GM12878 (cell line): ENCODE results near the gene ANAPC15. TPM values are rescaled to one million over a fixed set of nuclear protein-coding genes. Genes with fewer than 3 reads are reported as not detected.
A peak's percentile ranks its signal among the peaks of the same experiment; 100 is the strongest.

ENCODE experiments used
- ATAC-seq: fragments of 200-7000 bp; cut with Tn5 transposase; 3 replicates; pipeline ENCODE4 v1.9.1; 2020; ENCODE audit warnings: mild to moderate bottlenecking, moderate library complexity
- BruUV-seq: library from RNA; stranded (reverse); fragments of 400-500 nt; replicated peaks from 2 replicates; lab custom pipeline; 2021; lab: Mats Ljungman, UMichigan
- CTCF ChIA-PET: fragments of 300-600 bp; sonication (Branson Sonifier 250); formaldehyde crosslinking; extraction: SDS; loops from one replicate; lab custom pipeline; 2021; ENCODE audit warnings: inconsistent platforms; lab: Yijun Ruan, JAX
- POLR2A ChIA-PET: fragments of 350-600 bp; formaldehyde crosslinking; extraction: SDS; loops from one replicate; lab custom pipeline; 2021; ENCODE audit warnings: inconsistent platforms; lab: Charles Lee
- RAD21 ChIA-PET: fragments of 300-600 bp; sonication (Branson Sonifier 250); formaldehyde crosslinking; loops from one replicate; lab custom pipeline; 2023; ENCODE audit warnings: antibody characterized with exemption; ENCODE audit not compliant: unreplicated experiment; lab: Charles Lee
- SMC1A ChIA-PET: fragments of 300-600 bp; sonication (Branson Sonifier 250); formaldehyde crosslinking; loops from one replicate; lab custom pipeline; 2023; ENCODE audit not compliant: unreplicated experiment, uncharacterized antibody; lab: Charles Lee
- DNase-seq: peaks from one replicate; pipeline ENCODE4 v3.0.0-alpha.2; 2011; ENCODE audit warnings: low read depth, low spot score
- FAIRE-seq: peaks from 3 replicates; lab custom pipeline; 2011; peaks lifted over from hg19 to GRCh38; lab: Jason Lieb, UNC
- H2AFZ ChIP-seq: 2 replicates; pipeline ENCODE4 v1.6.0; 2011; ENCODE audit warnings: low read depth, low read length, control low read depth; ENCODE audit not compliant: control insufficient read depth
- H3K27ac ChIP-seq: 2 replicates; pipeline ENCODE4 v1.5.1; 2011; ENCODE audit warnings: control low read depth; ENCODE audit not compliant: control insufficient read depth, insufficient read depth
- H3K27me3 ChIP-seq, 2 experiments: replicated peaks in 1 of 2; 2 replicates each; pipeline versions ENCODE4 v1.6.0 to v1.6.1; 2011; ENCODE audit warnings: low read length in 1 of 2; ENCODE audit not compliant: control insufficient read depth in 2 of 2, insufficient read depth in 2 of 2
- H3K36me3 ChIP-seq, 2 experiments: 2 replicates each; pipeline ENCODE4 v1.5.1; 2011; ENCODE audit warnings: low read length in 1 of 2; ENCODE audit not compliant: control insufficient read depth in 2 of 2, insufficient read depth in 2 of 2
- H3K4me1 ChIP-seq: 2 replicates; pipeline ENCODE4 v1.6.1; 2011; ENCODE audit warnings: mild to moderate bottlenecking, low read length, moderate library complexity, mixed read lengths; ENCODE audit not compliant: control insufficient read depth, insufficient read depth
- H3K4me2 ChIP-seq: 2 replicates; pipeline ENCODE4 v1.6.0; 2011; ENCODE audit warnings: control low read depth; ENCODE audit not compliant: control insufficient read depth, insufficient read depth
- H3K4me3 ChIP-seq: fragments of 200-600 bp; sonication (generic); 2 replicates; pipeline ENCODE4 v1.5.1; 2016
- H3K79me2 ChIP-seq: 2 replicates; pipeline ENCODE4 v1.6.0; 2011; ENCODE audit warnings: low read length; ENCODE audit not compliant: control insufficient read depth, insufficient read depth
- H3K9ac ChIP-seq: 2 replicates; pipeline ENCODE4 v1.8.0; 2011; ENCODE audit warnings: low read length, control low read depth, mixed read lengths; ENCODE audit not compliant: control insufficient read depth, insufficient read depth
- H3K9me3 ChIP-seq: replicated peaks from 3 replicates; pipeline ENCODE4 v1.5.1; 2011; ENCODE audit warnings: mild to moderate bottlenecking, low read length; ENCODE audit not compliant: control insufficient read depth, insufficient read depth
- H4K20me1 ChIP-seq: 2 replicates; pipeline ENCODE4 v1.6.0; 2011; ENCODE audit not compliant: control insufficient read depth, insufficient read depth
- ATF3 ChIP-seq: IDR thresholded peaks from 2 replicates; pipeline ENCODE4 v1.6.1; 2011; ENCODE audit warnings: low read depth, mild to moderate bottlenecking, low read length, moderate library complexity, borderline replicate concordance; ENCODE audit errors: extremely low read depth
- CUX1 ChIP-seq: IDR thresholded peaks from 2 replicates; pipeline ENCODE4 v1.6.1; 2012; ENCODE audit warnings: improper control_type of control experiment, low read depth, low read length; ENCODE audit not compliant: insufficient replicate concordance
- ESRRA ChIP-seq: IDR thresholded peaks from 2 replicates; pipeline ENCODE4 v1.6.1; 2012; ENCODE audit warnings: mild to moderate bottlenecking, low read length, improper control_type of control experiment
- FOXM1 ChIP-seq: IDR thresholded peaks from 2 replicates; pipeline ENCODE4 v1.6.1; 2012; ENCODE audit warnings: low read depth, mild to moderate bottlenecking, inconsistent platforms, low read length, moderate library complexity
- GATAD2B ChIP-seq: fragments of 450-650 bp; conservative IDR thresholded peaks from 2 replicates; pipeline ENCODE4 v1.6.1; 2017; ENCODE audit warnings: low read depth, mild to moderate bottlenecking, moderate library complexity
- IKZF1 ChIP-seq: fragments of 450-650 bp; conservative IDR thresholded peaks from 2 replicates; pipeline ENCODE4 v1.6.1; 2017; ENCODE audit warnings: antibody characterized with exemption, mild to moderate bottlenecking
- IKZF2 ChIP-seq, 2 experiments: fragments of 450-650 bp; IDR thresholded peaks; 2 replicates each; pipeline ENCODE4 v1.6.1; 2017; ENCODE audit warnings: mild to moderate bottlenecking in 2 of 2, moderate library complexity in 2 of 2
- LARP7 ChIP-seq: fragments of 450-650 bp; IDR thresholded peaks from 2 replicates; pipeline ENCODE4 v1.6.1; 2017; ENCODE audit warnings: mild to moderate bottlenecking
- NBN ChIP-seq: fragments of 450-650 bp; IDR thresholded peaks from 2 replicates; pipeline ENCODE4 v1.6.1; 2016
- SIX5 ChIP-seq: IDR thresholded peaks from 2 replicates; pipeline ENCODE4 v1.6.1; 2011; ENCODE audit warnings: mild to moderate bottlenecking, low read depth, low read length, moderate library complexity; ENCODE audit not compliant: severe bottlenecking
- SMAD5 ChIP-seq: IDR thresholded peaks from 2 replicates; pipeline ENCODE4 v1.6.1; 2016; ENCODE audit warnings: antibody characterized with exemption, low read depth
- STAT1 ChIP-seq: fragments of 450-650 bp; conservative IDR thresholded peaks from 2 replicates; pipeline ENCODE4 v1.6.1; 2014; ENCODE audit warnings: antibody characterized with exemption, mild to moderate bottlenecking
- SUZ12 ChIP-seq: fragments of 200-600 bp; sonication (generic); IDR thresholded peaks from one replicate; pipeline ENCODE4 v1.6.1; 2018; ENCODE audit warnings: antibody characterized with exemption, mild to moderate bottlenecking; ENCODE audit not compliant: unreplicated experiment
- TBL1XR1 ChIP-seq: IDR thresholded peaks from 2 replicates; pipeline ENCODE4 v1.6.1; 2012; ENCODE audit warnings: low read depth, low read length, improper control_type of control experiment
- YY1 ChIP-seq: IDR thresholded peaks from 2 replicates; pipeline ENCODE4 v1.6.1; 2011; ENCODE audit warnings: low read depth, mild to moderate bottlenecking, low read length
- ZBTB11 ChIP-seq: fragments of 450-650 bp; formaldehyde crosslinking; IDR thresholded peaks from 2 replicates; pipeline ENCODE4 v1.5.0; 2022; ENCODE audit warnings: mild to moderate bottlenecking, missing genetic modification characterization
- ZNF384 ChIP-seq: IDR thresholded peaks from 2 replicates; pipeline ENCODE4 v1.6.1; 2012; ENCODE audit warnings: low read depth, mild to moderate bottlenecking, low read length, improper control_type of control experiment, borderline replicate concordance
- in situ Hi-C: fragments of 300-500 bp; cut with MboI; formaldehyde crosslinking; loops from 9 replicates; pipeline ENCODE4 v1.14.3; 2018; ENCODE audit warnings: mixed read lengths
- intact Hi-C: fragments of 100-400 bp; cut with micrococcal nuclease; formaldehyde crosslinking; loops from one replicate; pipeline ENCODE4 v1.14.2; 2022; ENCODE audit not compliant: unreplicated experiment
- polyA plus RNA-seq, 11 experiments: library from polyadenylated mRNA; depleted of rRNA in 4 of 11; unstranded in 6 of 11; stranded (reverse) in 5 of 11; fragments of >200 nt; fragmentation: Nextera tagmentation in 4 of 11; fragmentation: Illumina TruSeq in 1 of 11; extraction: Ambion mirVana in 4 of 11; extraction: Trizol in 1 of 11; gene quantifications; 1 replicate in 1 of 11; 2 replicates in 10 of 11; pipeline versions ENCODE4 v1.2.1 to v1.2.3, GENCODE V29; 2011 to 2016; ENCODE audit warnings: inconsistent platforms in 2 of 11, missing spikeins in 2 of 11, low read depth in 1 of 11
- total RNA-seq, 4 experiments: library from RNA; depleted of rRNA in 3 of 4; stranded (reverse); fragments of >200 nt in 3 of 4; fragmentation: Illumina TruSeq in 1 of 4; extraction: Trizol in 1 of 4; gene quantifications; 2 replicates each; pipeline versions ENCODE4 v1.2.1 to v1.2.3, GENCODE V29; 2013 to 2021

Gene ANAPC15
- total and polyA plus RNA-seq, 10 of the 15 experiments (the other 5 are each of a cell fraction or from before 2014, with no cell fraction given): 83.4 to 372 (median 103) TPM

GRCh38 chr11:72069200-72069599, 43.3 kb downstream of the ANAPC15 start:
- H3K4me2 ChIP-seq: peak overlapping the region; percentile 56
- no peaks in the 10 kb centered on the region for H3K9me3 ChIP-seq
- no TSS peak for BruUV-seq
- H3K79me2 ChIP-seq: peaks cover 55% of the 10 kb centered on the region
- CTCF ChIA-PET: interaction anchor here (1.0 to 2.9 kb wide), 8 partner anchors 8 to 83 kb away, joined by 3 to 16 read pairs (median 4); no protein-coding TSS in a partner anchor
- no peaks in the 10 kb centered on the region for H3K27me3 ChIP-seq
- no peaks in the 10 kb centered on the region; a peak in 2 of 4 replicates for H3K36me3 ChIP-seq
- peaks cover 27% of the 10 kb centered on the region for H3K4me1 ChIP-seq
- no peak for DNase-seq
- peak overlapping the region; percentile 41 for H3K9ac ChIP-seq
- peak; percentile 52 for ATAC-seq
- SMC1A ChIA-PET: interaction anchor here (1.2 to 8.0 kb wide), 8 partner anchors 9 to 40 kb away, joined by 3 to 48 read pairs (median 6); no protein-coding TSS in a partner anchor
- peak overlapping the region; percentile 8 for H2AFZ ChIP-seq
- peak; percentile 54 for FAIRE-seq
- RAD21 ChIA-PET: interaction anchor here (1.1 to 7.8 kb wide), 4 partner anchors 22 to 141 kb away, joined by 3 to 46 read pairs (median 6); no protein-coding TSS in a partner anchor
- POLR2A ChIA-PET: interaction anchor here (0.5 to 2.2 kb wide), 10 partner anchors 8 to 50 kb away, joined by 3 to 9 read pairs (median 4); no protein-coding TSS in a partner anchor
- no peaks in the 10 kb centered on the region for H4K20me1 ChIP-seq
- in situ Hi-C loops: no loop called here
- H3K27ac ChIP-seq: peak overlapping the region; percentile 63
- peak overlapping the region; percentile 59 for H3K4me3 ChIP-seq
- intact Hi-C loops: no loop called here
- no peak for TF ChIP-seq ESRRA
- TF ChIP-seq SMAD5: no peak
- no peak for TF ChIP-seq TBL1XR1
- TF ChIP-seq GATAD2B: no peak
- TF ChIP-seq IKZF1: peak; percentile 48
- no peak for TF ChIP-seq SIX5
- TF ChIP-seq CUX1: no peak
- no peak for TF ChIP-seq ZNF384
- TF ChIP-seq ATF3: no peak
- TF ChIP-seq SUZ12: no peak
- no peak for TF ChIP-seq STAT1
- TF ChIP-seq FOXM1: no peak
- TF ChIP-seq YY1: no peak
- no peak for TF ChIP-seq ZBTB11
- peak; percentile 59 to 70; a peak in 2 of 4 replicates for TF ChIP-seq IKZF2 (IDR thresholded peaks at IDR 0.05)
- no peak for TF ChIP-seq LARP7
- no peak for TF ChIP-seq NBN
